ENCODE data around the gene PRR5.

The PRR5 gene

GRCh38 chr22:44719586-44720368, 17.8 kb downstream of the PRR5 start:
- Histone ChIP-seq H3K4me2 (ENCODE audit: low read length) (no peak overlapping the region), H3K36me3 (replicated peaks; ENCODE audit: low read depth, low read length) (no peaks in the 10 kb centered on the region), H3K9me3 (ENCODE audit: insufficient read depth, low read length) (no peaks in the 10 kb centered on the region), H2AFZ (ENCODE audit: low read depth, low read length) (no peak overlapping the region), H3K4me1 (ENCODE audit: low read length) (peaks cover 5% of the 10 kb centered on the region), H3K27me3 (ENCODE audit: low read depth, low read length) (peaks cover 4% of the 10 kb centered on the region; the same call in 1 of the 2 replicates), H3K4me3 (ENCODE audit: low read length) (no peak overlapping the region), H3K79me2 (ENCODE audit: low read length) (no peaks in the 10 kb centered on the region), H3K9ac (ENCODE audit: low read length) (no peak overlapping the region), H4K20me1 (ENCODE audit: insufficient read depth, low read length) (no peaks in the 10 kb centered on the region), H3K27ac (ENCODE audit: low read length) (no peak overlapping the region)
- TF ChIP-seq EZH2phosphoT487 (IDR thresholded peaks at IDR 0.05; ENCODE audit: low read depth) (no peak), CTCF (IDR thresholded peaks at IDR 0.05; ENCODE audit: low read depth, low read length) (no peak)

GRCh38 chr22:44721213-44721612, 19.2 kb downstream of the PRR5 start:
- H3K4me2 ChIP-seq (ENCODE audit: low read length), result no peak overlapping the region
- peaks cover 5% of the 10 kb centered on the region for H3K4me1 ChIP-seq (ENCODE audit: low read length)
- no peaks in the 10 kb centered on the region for H3K9me3 ChIP-seq (ENCODE audit: insufficient read depth, low read length)
- peaks cover 4% of the 10 kb centered on the region; the same call in 1 of the 2 replicates for H3K27me3 ChIP-seq (ENCODE audit: low read depth, low read length)
- H4K20me1 ChIP-seq (ENCODE audit: insufficient read depth, low read length), result no peaks in the 10 kb centered on the region
- H3K9ac ChIP-seq (ENCODE audit: low read length), result no peak overlapping the region
- H3K79me2 ChIP-seq (ENCODE audit: low read length), result no peaks in the 10 kb centered on the region
- no peak overlapping the region for H2AFZ ChIP-seq (ENCODE audit: low read depth, low read length)
- H3K27ac ChIP-seq (ENCODE audit: low read length), result no peak overlapping the region
- TF ChIP-seq EZH2phosphoT487 (IDR thresholded peaks at IDR 0.05; ENCODE audit: low read depth) (no peak), CTCF (IDR thresholded peaks at IDR 0.05; ENCODE audit: low read depth, low read length) (no peak)
- no peaks in the 10 kb centered on the region for H3K36me3 ChIP-seq (replicated peaks; ENCODE audit: low read depth, low read length)
- H3K4me3 ChIP-seq (ENCODE audit: low read length), result no peak overlapping the region

GRCh38 chr22:44722611-44723010, 20.6 kb downstream of the PRR5 start:
- Histone ChIP-seq H2AFZ (ENCODE audit: low read depth, low read length) (no peak overlapping the region), H3K27ac (ENCODE audit: low read length) (no peak overlapping the region), H3K9ac (ENCODE audit: low read length) (no peak overlapping the region), H3K27me3 (ENCODE audit: low read depth, low read length) (peaks cover 4% of the 10 kb centered on the region; the same call in 1 of the 2 replicates), H3K9me3 (ENCODE audit: insufficient read depth, low read length) (no peaks in the 10 kb centered on the region), H4K20me1 (ENCODE audit: insufficient read depth, low read length) (no peaks in the 10 kb centered on the region), H3K4me1 (ENCODE audit: low read length) (peaks cover 5% of the 10 kb centered on the region), H3K36me3 (replicated peaks; ENCODE audit: low read depth, low read length) (no peaks in the 10 kb centered on the region), H3K79me2 (ENCODE audit: low read length) (no peaks in the 10 kb centered on the region), H3K4me3 (ENCODE audit: low read length) (no peak overlapping the region), H3K4me2 (ENCODE audit: low read length) (no peak overlapping the region)
- no peak for TF ChIP-seq CTCF (IDR thresholded peaks at IDR 0.05; ENCODE audit: low read depth, low read length)
- no peak for TF ChIP-seq EZH2phosphoT487 (IDR thresholded peaks at IDR 0.05; ENCODE audit: low read depth)

GRCh38 chr22:44723801-44724200, 21.8 kb downstream of the PRR5 start:
- no peak overlapping the region for H2AFZ ChIP-seq (ENCODE audit: low read depth, low read length)
- no peak overlapping the region for H3K9ac ChIP-seq (ENCODE audit: low read length)
- no peak overlapping the region for H3K4me3 ChIP-seq (ENCODE audit: low read length)
- no peaks in the 10 kb centered on the region for H3K79me2 ChIP-seq (ENCODE audit: low read length)
- H3K27ac ChIP-seq (ENCODE audit: low read length), result no peak overlapping the region
- no peaks in the 10 kb centered on the region for H3K36me3 ChIP-seq (replicated peaks; ENCODE audit: low read depth, low read length)
- no peaks in the 10 kb centered on the region for H3K9me3 ChIP-seq (ENCODE audit: insufficient read depth, low read length)
- TF ChIP-seq CTCF (IDR thresholded peaks at IDR 0.05; ENCODE audit: low read depth, low read length) (no peak), EZH2phosphoT487 (IDR thresholded peaks at IDR 0.05; ENCODE audit: low read depth) (no peak)
- H3K4me1 ChIP-seq (ENCODE audit: low read length), result peaks cover under 1% of the 10 kb centered on the region; the same call in 1 of the 2 replicates
- no peaks in the 10 kb centered on the region for H4K20me1 ChIP-seq (ENCODE audit: insufficient read depth, low read length)
- H3K27me3 ChIP-seq (ENCODE audit: low read depth, low read length), result peaks cover 2% of the 10 kb centered on the region; the same call in 1 of the 2 replicates
- no peak overlapping the region for H3K4me2 ChIP-seq (ENCODE audit: low read length)

Data from OCI-LY3 (cell line).